ENCODE data around the gene CNR2.
"Not testable (repeated sequence)": the region's sequence is repeated elsewhere in the genome, so short reads cannot be mapped to it uniquely, and the experiment has no call there.

The CNR2 gene

GRCh38 chr1:23882746-23883145 is 30.4 kb downstream of the CNR2 start:
- DNase-seq, result no peak

DNA sequence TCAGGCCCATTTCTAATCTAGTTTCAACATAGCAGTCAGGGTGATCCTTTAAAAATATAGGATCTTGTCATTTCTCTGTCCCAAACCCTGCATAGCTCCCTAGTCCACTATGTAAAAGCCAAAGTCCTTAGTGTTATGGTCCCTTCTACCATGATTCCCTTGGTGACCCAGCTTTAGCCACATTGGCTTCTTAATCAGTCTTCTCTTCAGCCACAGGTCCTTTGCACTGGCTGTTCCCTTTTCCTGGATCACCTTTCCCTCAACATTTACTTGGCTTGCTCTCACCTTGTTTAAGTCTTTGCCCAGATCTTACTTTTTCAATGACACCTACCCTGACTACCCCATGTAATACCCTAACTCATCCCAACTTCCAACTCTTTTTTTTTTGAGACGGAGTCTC is 33.4 kb downstream of the CNR2 start:
- DNase-seq, result no peak

- DNase-seq, result no peak
Observed at GRCh38 chr1:23878668-23879067, 34.5 kb downstream of the CNR2 start.

- no peak for DNase-seq
Observed at GRCh38 chr1:23875382-23875781, 37.8 kb downstream of the CNR2 start.

DNA sequence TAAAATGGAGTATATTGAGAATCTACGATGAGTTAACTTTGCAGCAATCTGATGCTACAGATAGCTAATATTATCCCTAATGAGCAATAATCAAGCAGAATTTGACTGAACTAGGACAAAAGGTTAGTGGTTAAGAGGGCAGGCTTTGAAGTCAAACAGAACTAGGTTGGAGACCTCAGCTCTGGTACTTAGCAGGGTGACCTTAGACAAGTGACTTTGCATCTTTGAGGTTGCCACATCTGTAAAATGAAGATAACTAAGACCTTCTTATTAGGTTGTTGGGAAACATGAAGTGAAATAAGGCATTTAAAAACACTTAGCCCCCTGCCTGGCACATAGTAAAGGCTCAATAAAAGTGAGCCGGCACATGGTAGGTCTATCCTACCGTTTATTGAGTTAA is 40.7 kb downstream of the CNR2 start:
- DNase-seq, result no peak

GRCh38 chr1:23869051-23869450 is 44.1 kb downstream of the CNR2 start:
- peak; percentile 56 to 72 for DNase-seq

DNA sequence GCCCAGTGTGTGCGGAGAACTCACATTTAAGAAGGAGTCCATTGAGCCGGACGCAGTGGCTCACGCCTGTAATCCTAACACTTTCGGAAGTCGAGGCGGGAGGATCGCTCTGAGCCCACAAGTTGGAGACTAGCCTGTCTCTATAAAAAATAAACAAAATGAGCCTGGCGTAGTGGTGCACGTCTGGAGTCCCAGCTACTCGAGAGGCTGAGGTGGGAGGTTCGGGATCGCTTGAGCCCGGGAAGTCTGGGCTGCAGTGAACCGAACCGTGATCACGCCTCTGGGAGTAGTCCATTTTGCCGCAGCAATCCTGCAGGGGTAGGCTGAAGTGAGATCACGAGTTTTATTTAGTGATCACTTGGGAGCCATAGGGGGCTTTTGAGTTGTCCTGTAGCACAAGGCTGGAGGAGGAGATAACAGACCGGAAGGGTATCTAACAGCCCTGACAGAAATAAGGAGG is 44.6 kb downstream of the CNR2 start:
- DNase-seq, result no peak

- peak; percentile 93 to 94 for DNase-seq
Observed at GRCh38 chr1:23867895-23868556, 45.1 kb downstream of the CNR2 start, which contains the start of gene FUCA1. TSS of gene FUCA1 (minus strand) at chr1:23868290. CDS start at chr1:23868286, 4 bp downstream.

DNA sequence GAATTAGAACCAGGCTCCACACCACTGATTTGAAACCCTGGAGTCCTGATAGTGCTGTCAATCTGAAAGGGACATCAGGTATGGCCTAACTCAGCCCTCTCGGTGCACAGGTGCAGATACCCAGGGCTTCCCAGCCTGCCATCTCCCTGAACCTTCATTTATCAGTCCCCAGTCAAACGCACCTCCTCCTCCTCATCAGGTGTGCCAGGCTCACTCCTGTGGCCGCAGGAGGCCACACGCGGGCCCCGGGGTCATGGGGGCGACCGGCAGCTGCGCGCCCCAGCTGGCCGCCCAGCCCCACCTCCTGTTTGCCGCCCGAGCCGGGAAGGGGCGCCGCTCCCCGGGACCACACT is 45.6 kb downstream of the CNR2 start:
- no peak for DNase-seq

DNA sequence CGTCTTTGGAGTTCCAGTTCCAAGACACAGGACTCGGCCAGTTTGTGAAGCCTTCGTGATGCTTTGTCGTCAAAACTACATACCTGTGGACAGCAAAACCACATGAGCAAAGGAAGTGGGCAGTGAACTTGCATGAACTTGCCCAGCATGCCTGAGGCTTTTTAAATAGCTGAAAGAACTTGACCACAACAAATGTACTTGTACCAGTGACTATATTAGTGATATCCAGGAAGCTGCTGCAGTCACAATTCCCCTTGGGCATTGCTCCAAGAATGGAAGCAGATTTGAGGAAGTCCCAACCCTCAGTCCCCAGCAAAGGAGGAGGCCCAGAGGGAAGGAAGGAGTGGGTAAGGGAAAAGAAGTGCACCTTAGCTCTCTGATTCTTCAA is 47.6 kb downstream of the CNR2 start:
- DNase-seq, result peak; percentile 69 to 71

GRCh38 chr1:23864801-23865542 is 48.2 kb downstream of the CNR2 start:
- no peak for DNase-seq

DNA sequence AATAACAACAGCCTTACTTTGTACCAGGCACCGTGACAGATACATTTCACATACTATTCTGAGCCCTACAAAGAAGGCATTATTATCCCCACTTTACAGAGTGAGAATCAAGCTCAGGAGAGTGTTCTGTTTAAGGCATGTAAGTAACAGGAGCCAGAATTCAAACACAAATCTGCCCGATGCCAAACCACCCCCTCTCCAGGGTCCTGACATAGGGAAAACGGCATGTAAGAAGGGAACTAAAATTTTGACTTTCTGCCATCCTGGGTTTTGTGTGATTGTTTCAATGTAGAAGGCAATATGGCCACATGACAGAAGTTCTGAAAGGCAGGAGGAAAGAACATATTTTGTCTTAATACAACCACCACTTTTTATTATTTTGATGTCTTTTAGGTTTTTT is 50.5 kb downstream of the CNR2 start:
- no peak for DNase-seq

- peak; percentile 9 to 22 for DNase-seq
Observed at GRCh38 chr1:23854568-23854967, 58.6 kb downstream of the CNR2 start.

DNA sequence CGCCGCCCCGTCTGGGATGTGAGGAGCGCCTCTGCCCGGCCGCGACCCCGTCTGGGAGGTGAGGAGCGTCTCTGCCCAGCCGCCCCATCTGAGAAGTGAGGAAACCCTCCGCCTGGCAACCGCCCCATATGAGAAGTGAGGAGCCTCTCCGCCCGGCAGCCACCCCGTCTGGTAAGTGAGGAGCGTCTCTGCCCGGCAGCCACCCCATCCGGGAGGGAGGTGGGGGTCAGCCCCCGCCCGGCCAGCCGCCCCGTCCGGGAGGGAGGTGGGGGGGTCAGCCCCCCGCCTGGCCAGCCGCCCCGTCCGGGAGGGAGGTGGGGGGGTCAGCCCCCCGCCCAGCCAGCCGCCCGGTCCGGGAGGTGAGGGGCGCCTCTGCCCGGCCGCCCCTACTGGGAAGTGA is 60.0 kb downstream of the CNR2 start:
- DNase-seq, result not testable (repeated sequence)

DNA sequence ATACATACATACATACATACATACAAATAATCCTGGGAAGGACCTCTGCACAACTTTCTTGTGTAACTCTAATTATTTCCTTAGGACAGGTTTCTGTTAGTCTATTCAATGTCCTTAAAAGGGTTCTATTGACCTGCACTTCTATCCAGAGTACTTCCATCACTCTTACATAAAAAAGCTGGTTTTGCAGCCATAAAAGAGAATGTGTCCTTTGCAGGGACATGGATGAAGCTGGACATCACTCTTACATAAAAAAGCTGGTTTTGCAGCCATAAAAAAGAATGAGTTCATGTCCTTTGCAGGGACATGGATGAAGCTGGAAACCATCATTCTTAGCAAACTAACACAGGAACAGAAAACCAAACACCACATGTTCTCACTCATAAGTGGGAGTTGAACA is 61.8 kb downstream of the CNR2 start:
- not testable (repeated sequence) for DNase-seq

DNA sequence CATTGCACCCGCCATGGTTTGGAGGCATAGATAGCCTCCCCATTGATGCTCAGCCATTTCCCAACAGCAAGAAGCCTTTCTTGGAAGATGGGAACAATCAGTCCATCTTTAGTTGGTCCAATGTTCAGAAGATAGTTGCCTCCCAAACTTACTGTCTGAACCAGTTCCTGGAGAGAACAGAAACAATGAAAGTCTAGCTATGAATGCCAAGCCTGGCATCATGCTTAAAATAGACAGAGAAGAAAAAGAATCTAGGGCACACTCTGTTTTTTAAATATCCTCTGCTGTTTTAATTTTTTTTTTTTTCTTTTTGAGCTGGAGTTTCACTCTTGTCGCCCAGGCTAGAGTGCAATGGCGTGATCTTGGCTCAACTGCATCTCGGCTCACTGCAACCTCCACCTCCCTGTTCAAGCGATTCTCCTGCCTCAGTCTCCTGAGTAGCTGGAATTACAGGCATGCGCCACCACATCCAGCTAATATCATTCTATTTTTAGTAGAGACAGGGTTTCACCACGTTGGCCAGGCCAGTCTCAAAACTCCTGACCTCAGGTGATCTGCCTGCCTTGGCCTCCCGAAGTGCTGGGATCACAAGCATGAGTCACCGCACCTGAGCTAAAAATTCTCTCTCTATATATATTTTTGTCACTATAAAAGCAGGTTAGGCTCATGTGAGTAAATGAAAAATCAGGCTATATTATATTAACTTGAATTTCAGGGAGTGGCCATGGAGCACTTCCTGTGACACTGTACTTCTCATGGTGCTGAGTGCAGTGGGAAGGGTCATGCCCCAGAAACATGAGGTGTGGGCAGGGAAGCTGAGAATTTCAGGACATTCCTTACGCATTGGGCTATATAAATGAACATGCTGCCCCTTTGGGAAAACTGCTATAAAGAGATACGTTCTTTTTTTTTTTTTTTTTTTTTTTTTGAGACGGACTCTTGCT is 64.2 kb downstream of the CNR2 start:
- no peak for DNase-seq

GRCh38 chr1:23847482-23848095 is 65.6 kb downstream of the CNR2 start:
- DNase-seq, result not testable (repeated sequence)

- peak in 1 of 2 donors; percentile 46 for DNase-seq
Observed at GRCh38 chr1:23845163-23845562, 68.0 kb downstream of the CNR2 start.

- no peak for DNase-seq
Observed at GRCh38 chr1:23843644-23844043, 69.5 kb downstream of the CNR2 start.

- peak; percentile 54 to 74 for DNase-seq
Observed at GRCh38 chr1:23838401-23838866, 74.7 kb downstream of the CNR2 start.

GRCh38 chr1:23837908-23838307 is 75.3 kb downstream of the CNR2 start:
- DNase-seq, result no peak

DNA sequence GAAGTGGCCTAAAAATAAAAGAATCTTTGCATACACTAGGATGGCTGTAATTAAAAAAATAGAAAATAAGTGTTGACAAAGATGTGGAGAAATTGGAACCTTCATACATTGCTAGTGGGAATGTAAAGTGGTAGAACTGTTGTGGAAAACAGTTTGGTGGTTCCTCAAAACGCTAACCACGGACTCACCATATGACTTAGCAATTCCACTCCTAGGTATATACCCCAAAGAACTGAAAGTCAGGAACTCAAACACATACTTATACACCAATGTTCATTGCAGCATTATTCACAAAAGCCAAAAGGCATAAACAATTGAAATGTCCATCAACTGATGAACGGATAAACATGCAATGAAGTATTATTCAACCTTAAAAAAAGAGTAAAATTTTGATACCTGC is 77.1 kb downstream of the CNR2 start:
- peak; percentile 29 to 30 for DNase-seq

All from inflammatory macrophage (primary cell).